ENCODE data around the gene TMEM255B.
"Not testable (repeated sequence)": the region's sequence is repeated elsewhere in the genome, so short reads cannot be mapped to it uniquely, and the experiment has no call there.

Gene TMEM255B

DNA sequence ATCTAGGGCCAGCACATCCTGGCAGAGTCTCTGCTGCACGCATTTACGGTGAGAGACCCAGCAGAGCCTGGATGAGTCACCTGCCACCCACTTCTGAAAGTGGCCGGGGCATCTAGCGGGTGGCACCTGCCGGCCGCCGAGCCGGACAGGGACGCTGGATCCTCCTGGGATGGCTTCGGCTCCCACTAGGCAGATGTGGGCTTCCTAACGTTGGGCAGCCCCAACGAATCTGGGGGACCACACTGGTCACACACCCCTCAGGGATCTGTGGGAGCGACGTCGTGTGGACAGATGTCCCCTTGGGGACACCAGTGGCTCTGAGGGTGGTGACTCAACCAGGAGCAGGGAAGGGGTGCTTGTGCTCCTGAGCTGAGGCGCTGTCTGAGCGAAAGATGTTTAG, 32.2 kb downstream of the TMEM255B start:
- no peak for DNase-seq

DNA sequence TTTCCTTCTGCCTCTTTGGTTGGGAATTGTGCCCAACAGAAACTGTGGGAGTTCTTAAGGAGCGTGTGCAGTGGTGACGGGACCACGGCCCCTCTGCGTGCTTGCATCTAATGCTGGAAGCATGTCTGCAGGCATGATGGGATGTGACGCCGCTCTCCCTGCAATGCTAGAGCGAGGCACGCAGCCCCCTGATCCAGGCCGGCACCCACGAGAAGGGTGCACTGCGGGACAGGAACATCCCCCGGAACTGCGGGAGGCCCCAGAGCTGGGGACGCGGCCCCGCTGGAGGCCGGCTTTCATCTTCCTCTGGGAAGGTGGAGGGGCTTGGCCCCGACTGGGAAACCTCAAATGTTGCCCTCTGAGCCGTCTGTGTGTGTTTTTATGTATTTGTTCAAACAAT, 32.7 kb downstream of the TMEM255B start:
- DNase-seq = no peak

DNA sequence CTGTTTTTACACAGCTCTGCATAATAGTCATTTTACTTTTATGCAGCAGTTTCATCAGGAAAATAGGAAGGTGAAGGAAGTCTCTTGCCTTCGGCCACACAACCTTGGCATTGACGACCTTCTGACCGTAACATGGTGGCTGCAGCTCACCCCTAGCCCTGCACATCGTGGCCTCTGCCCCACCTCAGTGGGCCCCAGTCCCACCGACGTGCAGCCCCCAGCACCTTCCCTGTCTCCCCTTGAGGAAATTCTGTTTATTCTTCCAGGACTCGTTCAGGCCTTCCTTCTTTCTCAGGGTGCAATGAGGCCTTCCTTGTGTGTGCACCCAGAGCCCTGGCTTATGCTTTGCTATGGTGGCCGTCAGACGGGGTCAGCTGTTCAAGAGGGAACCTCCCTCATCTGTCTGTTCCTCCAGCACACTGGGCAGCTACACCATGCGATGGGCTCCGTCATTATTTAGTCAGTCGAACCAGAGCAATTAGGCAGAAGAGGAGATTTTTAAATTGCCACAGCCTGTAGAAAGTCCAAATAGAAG, 33.3 kb downstream of the TMEM255B start:
- DNase-seq = no peak

DNA sequence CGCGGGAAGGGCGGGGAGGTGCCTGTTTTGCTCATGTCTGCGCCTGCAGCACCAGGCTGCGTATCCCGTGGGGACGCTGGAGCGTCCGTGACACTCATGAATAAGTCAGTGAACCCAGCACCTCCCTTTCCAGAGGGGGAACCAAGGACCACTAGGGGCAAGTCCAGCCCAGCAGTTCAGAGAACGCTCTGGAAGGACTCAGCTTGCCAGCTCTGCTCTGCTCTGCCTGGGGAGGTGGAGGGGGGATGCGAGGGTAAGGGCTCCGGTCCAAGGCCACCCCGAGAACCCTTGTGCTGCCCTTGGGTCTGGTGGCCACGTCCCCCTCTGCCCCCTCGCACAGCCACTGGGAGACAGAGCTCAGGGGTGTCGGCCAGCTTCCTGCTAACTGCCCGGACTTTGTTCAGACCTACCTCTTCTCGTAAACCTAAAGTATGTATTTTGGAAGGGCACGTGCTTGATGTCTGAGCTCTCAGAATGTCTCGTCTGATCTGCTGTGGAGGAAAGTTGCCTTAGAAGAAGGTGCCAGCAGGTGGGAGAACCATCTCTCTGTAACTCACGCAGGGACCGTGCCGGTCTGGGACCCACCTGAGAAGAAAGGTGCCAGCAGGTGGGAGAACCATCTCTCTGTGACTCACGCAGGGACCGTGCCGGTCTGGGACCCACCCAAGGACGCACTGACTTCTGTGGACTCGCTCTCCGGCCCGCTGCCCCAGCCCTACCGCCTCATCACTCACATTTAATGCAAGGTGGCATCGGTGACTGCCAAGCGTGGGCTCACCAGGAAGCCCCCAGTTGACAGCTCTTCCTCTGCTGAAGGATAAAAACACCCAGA, 34.1 kb downstream of the TMEM255B start:
- no peak for DNase-seq

DNA sequence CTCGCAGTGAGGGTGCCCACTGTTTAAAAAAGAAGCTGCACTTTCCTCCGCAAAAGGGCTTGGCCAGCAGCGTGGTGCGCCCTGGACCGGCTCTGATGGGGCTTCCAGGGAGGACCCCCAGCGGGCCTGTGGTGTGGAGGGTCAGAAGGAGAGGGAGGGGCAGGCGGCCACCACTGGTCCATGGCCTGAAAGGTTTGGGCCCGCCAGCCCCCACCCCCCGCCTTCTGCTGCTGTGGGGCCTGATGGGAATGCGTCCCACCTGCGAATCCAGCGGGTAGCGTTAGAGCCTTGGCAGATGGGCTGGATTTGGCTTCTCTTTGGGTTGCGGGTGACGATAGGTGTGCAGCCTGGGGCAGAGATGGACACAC, 34.7 kb downstream of the TMEM255B start:
- DNase-seq = no peak

DNA sequence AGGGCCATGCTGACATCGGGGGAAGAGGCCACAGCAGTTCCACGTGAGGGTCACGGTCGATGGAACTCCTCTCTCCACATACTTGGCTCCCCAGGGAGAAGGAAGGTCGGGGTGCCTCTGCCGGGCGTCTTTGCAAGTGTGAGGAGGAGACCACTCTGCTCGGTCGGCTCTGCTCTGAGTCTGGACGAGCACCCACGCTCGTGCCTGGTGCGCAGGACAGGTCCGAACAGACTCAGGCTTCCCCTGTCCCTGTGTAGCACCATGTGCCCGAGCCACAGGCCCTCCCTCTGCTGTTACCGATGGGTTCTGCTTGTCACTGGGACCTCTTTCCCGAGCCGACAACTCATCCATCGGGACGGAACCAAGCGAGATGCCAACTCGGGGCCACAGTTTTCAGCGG, 35.1 kb downstream of the TMEM255B start:
- DNase-seq = no peak

DNA sequence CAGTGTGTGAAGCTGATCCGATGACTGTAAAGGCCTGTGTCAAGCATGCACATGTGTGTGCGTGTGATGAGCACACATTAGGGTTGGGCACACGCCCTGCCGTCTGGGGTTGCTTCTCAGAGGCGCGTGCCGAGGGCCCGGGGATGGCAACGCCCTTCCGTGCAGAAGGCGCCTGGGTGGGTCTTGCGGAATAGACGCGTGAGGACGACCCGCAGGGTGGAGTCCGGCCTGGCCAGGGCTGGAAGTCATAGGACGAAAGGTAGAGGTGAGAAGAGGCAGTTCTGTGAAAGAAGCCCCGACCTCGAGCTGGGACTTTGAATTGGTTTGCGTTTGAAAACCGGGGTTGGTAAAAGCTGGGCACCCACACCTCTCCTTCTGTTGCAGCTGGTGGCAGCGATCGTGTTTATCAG, 35.7 kb downstream of the TMEM255B start:
- DNase-seq = no peak

DNA sequence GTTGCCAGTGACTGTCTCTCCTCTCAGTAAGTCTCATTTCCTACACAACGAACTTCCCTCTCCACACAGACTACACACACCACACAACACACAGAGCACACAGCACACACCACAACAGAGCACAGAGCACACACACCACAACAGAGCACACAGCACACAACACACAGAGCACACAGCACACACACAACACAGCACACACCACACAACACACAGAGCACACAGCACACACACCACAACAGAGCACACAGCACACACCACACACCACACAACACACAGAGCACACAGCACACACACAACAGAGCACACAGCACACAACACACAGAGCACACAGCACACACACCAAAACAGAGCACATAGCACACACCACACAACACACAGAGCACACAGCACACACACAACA, 36.3 kb downstream of the TMEM255B start:
- not testable (repeated sequence) for DNase-seq

DNA sequence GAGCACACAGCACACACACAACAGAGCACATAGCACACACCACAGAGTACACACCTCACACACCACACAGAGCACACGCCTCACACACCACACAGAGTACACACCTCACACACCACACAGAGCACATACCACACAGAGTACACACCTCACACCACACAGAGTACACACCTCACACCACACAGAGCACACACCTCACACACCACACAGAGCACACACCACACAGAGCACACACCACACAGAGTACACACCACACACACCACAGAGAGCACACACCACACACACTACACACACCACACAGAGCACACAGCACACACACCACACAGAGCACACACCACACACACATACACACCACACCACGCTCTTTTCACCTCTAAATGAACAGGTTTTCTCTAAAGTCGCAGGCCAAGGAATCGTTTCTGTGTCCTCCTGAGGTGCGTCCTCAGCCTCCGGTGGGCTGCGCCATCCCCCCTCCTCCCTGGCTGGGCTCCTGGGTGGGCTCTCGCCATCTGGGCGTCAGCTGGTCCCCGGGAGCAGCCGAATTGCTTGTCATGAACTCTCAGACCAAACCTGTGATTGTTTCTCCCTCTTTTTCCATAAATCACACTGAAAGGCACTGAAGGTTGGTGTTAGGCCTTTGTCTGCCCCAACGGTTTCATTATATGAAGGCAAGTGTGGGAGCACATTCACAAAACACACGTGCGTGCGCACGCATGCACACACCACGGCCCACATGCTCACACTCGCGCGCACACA, 37.4 kb downstream of the TMEM255B start:
- no peak for DNase-seq

DNA sequence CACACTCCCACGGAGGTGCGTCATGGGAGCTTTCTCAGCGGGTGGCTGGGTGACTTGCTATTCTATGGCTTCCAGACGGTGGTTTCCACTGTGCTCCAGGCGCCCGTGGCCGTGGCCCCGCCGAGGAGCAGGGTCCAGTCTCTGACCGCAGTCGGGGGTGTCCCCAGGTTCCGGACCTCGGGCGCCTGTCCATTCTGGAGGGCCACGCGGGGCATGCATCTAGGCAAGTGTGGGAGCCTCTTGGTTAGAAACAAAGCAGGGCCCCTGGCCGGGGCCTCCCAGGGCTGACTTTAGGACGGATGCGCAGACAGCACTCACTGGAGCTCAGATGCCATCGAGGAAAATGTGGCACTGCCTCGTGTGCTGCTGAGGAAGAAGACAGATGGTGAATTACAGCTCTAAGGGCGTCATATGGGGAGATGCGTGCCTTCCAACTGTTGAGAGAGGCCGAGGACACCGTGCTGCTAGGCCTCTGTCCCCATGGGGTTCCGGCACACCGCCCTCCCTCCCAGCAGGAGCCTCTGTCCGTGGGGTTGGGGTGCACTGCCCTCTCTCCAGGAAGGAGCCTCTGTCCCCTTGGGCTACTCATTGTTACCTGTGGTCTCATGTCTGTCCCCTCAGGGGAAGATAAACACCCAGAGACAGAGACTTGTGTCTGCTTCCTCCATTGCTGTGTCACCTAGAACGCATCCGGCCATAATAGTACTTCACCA, 38.1 kb downstream of the TMEM255B start:
- no peak for DNase-seq

DNA sequence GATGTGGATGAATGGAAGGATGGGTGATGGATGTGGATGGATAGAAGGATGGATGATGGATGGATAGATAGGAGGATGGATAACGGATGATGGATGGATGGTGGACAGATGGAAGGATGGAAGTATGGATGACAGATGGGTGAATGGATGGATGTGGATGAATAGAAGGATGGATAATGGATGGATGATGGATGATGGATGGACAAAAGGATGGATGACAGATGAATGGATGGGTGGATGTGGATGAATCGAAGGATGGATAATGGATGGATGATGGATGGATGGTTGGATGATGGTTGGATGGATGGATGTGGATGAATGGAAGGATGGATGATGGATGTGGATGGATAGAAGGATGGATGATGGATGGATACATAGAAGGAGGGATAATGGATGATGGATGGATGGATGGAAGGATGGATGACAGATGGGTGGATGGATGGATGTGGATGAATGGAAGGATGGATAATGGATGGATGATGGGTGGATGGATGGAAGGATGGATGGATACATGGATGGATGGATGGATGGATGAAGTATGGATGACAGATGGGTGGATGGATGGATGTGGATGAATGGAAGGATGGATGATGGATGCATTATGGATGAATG, 39.3 kb downstream of the TMEM255B start:
- DNase-seq = no peak

DNA sequence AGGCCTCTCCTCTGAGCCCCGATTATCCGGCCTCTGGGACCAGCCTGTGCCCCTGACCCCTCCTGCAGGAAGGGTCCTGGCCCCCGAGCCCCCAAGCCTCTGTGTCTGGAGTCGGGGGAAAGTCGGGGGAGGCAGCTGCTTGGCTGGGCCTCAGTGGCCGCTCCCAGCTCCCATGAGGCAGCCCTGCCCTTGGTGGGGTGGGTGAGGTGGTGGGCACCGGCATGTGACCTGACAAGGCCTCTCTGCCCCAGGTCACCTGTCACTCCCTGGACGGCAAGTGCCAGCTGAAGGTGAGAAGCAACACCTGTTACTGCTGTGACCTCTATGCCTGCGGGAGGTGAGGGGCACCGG, 41.5 kb downstream of the TMEM255B start:
- no peak for DNase-seq

DNA sequence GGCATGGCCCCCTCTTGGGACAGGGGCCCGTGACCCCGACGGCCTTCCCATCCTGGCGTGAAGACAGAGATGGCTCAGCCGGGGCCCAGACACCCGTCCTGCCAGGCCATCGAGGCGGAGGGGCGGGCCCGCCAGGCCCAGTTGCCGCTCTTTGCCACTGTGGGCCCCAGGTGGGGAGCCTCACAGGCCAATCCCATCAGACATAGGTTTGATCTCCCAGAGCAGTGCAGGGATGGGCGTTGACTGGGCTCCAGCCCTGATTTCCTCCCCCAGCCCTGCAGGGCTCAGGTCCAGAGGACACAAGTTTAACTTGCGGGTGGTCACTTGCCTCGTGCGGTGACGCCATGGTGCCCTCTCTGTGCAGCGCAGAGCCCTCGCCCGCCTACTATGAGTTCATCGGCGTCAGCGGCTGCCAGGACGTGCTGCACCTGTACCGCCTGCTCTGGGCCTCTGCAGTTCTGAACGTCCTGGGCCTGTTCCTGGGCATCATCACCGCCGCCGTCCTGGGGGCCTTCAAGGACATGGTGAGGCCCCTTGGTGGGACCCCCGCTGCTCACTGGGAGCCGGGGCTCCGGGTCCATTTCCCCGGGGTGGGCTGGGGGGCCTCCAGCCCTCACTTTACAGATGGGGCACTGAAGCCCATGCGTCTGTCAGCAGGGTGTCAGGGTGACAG, 42.4 kb downstream of the TMEM255B start:
- no peak for DNase-seq

DNA sequence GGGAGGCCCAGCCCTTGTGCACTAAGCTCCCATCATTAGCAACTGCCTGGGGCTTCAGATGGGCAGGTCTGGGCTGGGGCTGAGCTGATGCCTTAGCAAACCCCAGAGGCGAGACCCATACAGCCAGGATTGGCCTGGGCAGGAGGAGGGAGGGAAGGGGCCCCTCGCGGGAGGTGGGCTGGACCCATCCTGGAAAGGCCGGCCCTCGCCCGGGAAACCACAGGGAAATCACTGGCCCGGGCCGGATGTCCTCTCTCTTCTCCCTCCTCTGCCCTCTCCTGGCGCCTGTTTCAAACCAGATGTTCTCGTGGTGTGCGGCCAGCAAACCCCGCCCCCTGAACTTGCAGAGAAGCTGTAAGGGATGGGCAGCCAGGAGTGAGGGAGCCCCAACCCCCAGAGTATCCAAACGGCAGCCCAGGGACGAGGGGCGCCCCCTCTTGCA, 43.1 kb downstream of the TMEM255B start:
- DNase-seq = peak; percentile 23

DNA sequence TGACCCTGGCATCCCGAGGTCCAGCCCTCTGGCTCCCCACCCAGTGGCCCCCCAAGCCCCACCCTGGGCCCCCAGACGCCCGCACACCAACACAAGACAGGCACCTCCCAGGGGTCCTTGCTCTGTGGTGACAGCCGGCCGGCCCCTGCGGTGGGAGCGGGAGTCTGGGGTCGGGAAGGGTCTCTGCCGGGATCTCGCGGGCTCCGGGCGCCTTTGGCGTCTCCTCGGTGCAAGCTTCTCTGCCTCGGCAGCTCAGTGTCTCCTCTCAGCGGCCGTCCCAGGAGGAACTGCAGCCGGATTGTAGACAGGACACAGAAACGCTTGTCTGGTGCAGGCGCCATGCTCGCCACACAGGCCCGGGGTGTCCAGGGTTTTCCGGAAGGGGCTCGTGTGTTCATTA, 43.7 kb downstream of the TMEM255B start:
- no peak for DNase-seq

DNA sequence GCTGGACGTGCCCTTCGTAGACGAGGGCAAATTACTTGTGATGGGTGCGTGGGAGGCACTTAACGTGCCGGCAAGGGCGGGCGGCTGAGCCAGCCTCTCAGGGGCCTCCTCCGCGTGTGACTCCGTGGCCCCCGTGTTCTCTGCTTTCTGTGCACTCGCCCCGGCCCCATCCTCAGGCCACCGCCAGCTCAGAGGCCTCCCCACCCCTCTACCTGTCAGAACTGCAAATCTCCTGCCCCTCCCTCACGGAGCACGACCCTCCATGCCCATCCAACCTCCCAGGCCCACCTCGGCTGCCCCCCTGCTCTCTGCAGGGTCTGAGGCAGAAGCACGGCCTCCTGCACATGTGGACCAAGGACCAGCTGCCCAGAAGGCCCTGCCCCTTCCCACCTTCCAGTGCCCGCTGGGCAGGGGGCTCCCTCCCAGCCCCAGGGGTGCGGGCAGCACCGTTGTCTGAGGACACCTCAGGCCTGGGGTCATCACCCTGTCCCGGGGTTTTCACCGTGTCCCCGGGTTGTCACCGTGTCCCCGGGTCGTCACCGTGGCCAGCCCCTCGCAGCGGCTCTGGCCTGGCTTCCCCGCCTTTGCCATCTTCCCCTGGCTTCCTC, 44.5 kb downstream of the TMEM255B start:
- DNase-seq = no peak

DNA sequence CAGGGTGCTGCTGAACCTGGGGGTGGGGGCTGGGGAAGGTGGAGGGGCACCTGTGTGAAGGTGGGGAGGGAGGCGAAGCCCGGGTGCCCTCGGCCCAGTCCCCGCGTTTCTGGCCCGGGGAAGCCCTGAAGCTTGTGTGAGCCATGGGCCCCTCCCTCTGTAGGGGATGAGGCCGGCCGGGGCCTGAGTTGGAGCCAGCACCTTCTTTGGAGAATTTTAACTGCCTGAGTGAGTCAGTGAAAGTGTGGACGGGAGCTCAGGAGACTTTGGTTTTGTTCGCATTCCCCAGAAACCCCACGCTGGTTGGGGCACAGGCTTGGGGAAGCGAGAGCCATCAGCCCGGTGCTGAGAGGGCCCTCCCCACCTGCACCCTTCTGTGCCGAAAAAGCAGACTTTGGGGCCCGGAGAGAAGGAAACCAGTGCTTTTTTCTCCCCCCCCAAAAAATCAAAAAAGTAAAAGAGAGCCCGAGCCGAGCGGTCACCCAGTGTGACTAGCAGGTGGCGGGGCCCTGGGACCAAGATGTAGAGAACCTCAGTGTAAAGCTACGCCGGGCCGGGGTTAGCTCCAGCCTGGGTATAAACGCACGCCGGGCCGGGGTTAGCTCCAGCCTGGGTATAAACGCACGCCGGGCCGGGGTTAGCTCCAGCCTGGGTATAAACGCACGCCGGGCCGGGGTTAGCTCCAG, 45.1 kb downstream of the TMEM255B start:
- no peak for DNase-seq

DNA sequence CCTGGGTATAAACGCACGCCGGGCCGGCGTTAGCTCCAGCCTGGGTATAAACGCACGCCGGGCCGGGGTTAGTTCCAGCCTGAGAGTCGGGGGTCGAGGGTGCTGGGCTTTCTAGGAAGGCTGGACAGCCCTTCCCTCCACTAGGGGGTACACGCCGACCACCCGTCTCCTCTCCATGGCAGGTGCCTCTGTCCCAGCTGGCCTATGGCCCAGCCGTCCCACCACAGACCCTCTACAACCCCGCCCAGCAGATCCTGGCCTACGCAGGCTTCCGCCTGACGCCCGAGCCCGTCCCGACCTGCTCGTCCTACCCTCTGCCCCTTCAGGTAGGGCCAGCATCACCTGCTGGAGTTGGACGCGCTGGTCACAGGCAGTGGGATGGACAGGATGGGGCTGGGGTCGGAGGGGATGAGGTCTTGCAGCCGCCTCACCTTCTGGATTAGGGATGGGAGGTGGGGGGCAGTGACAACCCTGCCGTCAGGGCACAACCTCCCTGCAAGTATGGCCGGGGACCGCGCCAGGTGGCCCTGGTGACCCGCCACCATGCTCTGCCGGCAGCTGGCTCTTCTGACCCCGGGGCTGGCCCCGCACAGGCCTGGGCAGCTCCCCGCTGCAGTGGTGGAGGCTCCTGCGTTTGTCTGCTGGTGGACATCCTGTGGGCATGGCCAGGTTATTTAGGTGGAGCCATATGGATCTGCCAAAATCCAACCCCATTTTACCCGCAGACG, 45.8 kb downstream of the TMEM255B start:
- DNase-seq = no peak

DNA sequence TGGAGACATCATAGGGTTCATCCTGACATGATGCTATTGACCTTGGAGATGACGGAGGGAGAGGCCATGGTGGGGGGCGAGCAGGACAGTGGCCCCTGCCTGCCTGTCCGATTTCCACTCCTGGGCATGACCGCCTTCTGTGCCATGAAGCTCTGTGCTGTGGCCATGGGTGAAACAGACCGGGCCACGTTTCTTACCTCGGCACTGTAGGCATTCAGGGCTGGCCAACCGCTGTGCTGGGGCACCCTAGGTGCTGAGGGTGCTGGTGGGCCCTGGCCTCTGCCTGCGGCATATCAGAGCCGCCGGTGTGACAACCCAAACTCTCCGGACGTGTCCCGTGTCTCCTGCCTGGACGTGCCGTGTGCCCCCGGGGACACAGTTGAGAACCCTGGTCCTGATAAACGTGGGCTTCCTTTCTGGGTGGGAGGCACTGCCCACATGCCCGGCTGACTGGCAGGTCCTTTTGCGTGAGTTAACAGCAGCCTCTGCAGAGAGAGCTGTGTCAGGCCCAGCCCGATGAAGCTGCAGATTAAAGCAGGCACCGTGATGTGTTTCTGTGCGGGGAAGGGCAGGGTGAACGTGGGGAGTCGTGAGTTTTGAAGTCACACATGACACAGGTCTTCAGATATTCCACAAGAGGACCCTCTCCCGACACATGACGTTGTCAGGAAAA, 46.5 kb downstream of the TMEM255B start:
- no peak for DNase-seq

DNA sequence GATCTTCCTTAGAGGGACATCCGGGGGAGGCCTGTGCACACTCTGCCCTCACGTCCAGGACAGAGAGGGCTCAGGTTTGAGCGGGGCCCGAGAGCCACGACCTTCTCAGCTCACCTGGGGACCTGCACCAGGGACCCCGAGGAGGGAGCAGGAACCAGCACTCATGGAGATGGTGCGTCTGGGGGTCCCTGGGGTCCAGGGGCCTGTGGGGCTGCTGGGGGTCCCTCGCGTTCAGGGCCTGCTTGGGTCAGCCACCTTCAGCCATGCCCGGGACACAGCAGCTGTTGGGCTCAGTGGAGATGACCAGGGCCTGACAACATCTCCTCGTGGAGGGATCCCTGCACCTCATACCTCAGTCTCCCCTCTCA, 47.1 kb downstream of the TMEM255B start:
- DNase-seq = no peak
